PC-9 (cell line): ENCODE results near the gene FEZ2. TPM values are rescaled to one million over a fixed set of nuclear protein-coding genes. Genes with fewer than 3 reads are reported as not detected.

Experiments
- BruUV-seq: library from RNA; stranded (reverse); fragments of 400-500 nt; replicated peaks from 2 replicates; lab custom pipeline; 2021; lab: Mats Ljungman, UMichigan
- CTCF ChIA-PET: fragments of 300-600 bp; sonication (Branson Sonifier 250); formaldehyde crosslinking; loops from one replicate; lab custom pipeline; 2022; ENCODE audit warnings: antibody characterized with exemption; lab: Charles Lee
- POLR2A ChIA-PET: fragments of 300-600 bp; sonication (Branson Sonifier 250); formaldehyde crosslinking; loops from one replicate; lab custom pipeline; 2022; ENCODE audit warnings: antibody characterized with exemption; ENCODE audit not compliant: unreplicated experiment; lab: Charles Lee
- DNase-seq, 2 experiments: peaks; one replicate each; pipeline versions ENCODE4 v3.0.0 to v3.0.0-alpha.2; 2015 to 2022; ENCODE audit warnings: mixed read lengths in 1 of 2
- H2AFZ ChIP-seq: fragments of 200-600 bp; sonication (generic); 2 replicates; pipeline ENCODE4 v1.8.1; 2017; ENCODE audit warnings: antibody characterized with exemption
- H3F3A ChIP-seq: fragments of 200-600 bp; sonication (generic); 2 replicates; pipeline ENCODE4 v1.8.1; 2017; ENCODE audit warnings: antibody characterized with exemption, mild to moderate bottlenecking, low read depth; ENCODE audit not compliant: insufficient read depth
- H3K27ac ChIP-seq: fragments of 200-600 bp; sonication (generic); 2 replicates; pipeline ENCODE4 v1.6.1; 2016; ENCODE audit warnings: mixed run types
- H3K27me3 ChIP-seq: fragments of 200-600 bp; sonication (generic); 2 replicates; pipeline ENCODE4 v1.6.1; 2016; ENCODE audit warnings: low read depth, mixed run types; ENCODE audit not compliant: insufficient read depth
- H3K36me3 ChIP-seq: fragments of 200-600 bp; sonication (generic); 2 replicates; pipeline ENCODE4 v1.6.1; 2016; ENCODE audit warnings: low read depth, mixed run types
- H3K4me1 ChIP-seq: fragments of 200-600 bp; sonication (generic); replicated peaks from 2 replicates; pipeline ENCODE4 v1.6.1; 2016; ENCODE audit warnings: mixed run types; ENCODE audit not compliant: insufficient read depth
- H3K4me2 ChIP-seq: fragments of 200-600 bp; sonication (generic); 2 replicates; pipeline ENCODE4 v1.6.1; 2017; ENCODE audit warnings: mixed run types
- H3K4me3 ChIP-seq: fragments of 200-600 bp; sonication (generic); 2 replicates; pipeline ENCODE4 v1.6.1; 2016; ENCODE audit warnings: mixed run types
- H3K79me2 ChIP-seq: fragments of 200-600 bp; sonication (generic); 2 replicates; pipeline ENCODE4 v1.6.1; 2017; ENCODE audit warnings: low read depth, mixed run types
- H3K9me2 ChIP-seq: fragments of 200-600 bp; sonication (generic); 2 replicates; pipeline ENCODE4 v1.8.1; 2017; ENCODE audit warnings: mild to moderate bottlenecking; ENCODE audit not compliant: insufficient read depth
- H3K9me3 ChIP-seq: fragments of 200-600 bp; sonication (generic); 2 replicates; pipeline ENCODE4 v1.8.1; 2016; ENCODE audit warnings: low read depth; ENCODE audit not compliant: insufficient read depth
- H4K20me1 ChIP-seq: fragments of 200-600 bp; sonication (generic); 2 replicates; pipeline ENCODE4 v1.8.1; 2017; ENCODE audit not compliant: insufficient read depth
- CTCF ChIP-seq: fragments of 200-600 bp; sonication (generic); conservative IDR thresholded peaks from 2 replicates; pipeline ENCODE4 v1.6.1; 2017; ENCODE audit warnings: mixed run types, antibody characterized with exemption, mild to moderate bottlenecking, moderate library complexity
- EZH2 ChIP-seq: fragments of 200-600 bp; sonication (generic); IDR thresholded peaks from 2 replicates; pipeline ENCODE4 v1.8.0; 2017; ENCODE audit warnings: antibody characterized with exemption, low read depth
- intact Hi-C: fragments of 100-400 bp; cut with micrococcal nuclease; formaldehyde crosslinking; loops from one replicate; pipeline ENCODE4 v1.10.0; 2022; ENCODE audit not compliant: unreplicated experiment
- total RNA-seq: library from RNA; stranded (reverse); gene quantifications from 2 replicates; pipeline ENCODE4 v1.2.3, GENCODE V29; 2021

Gene FEZ2
- total RNA-seq, 1 experiment from 2014 or later: 33.9 TPM

- Histone ChIP-seq H3K9me2 (no peaks in the 10 kb centered on the region), H2AFZ (no peak overlapping the region), H3K4me2 (no peak overlapping the region), H3K27me3 (no peaks in the 10 kb centered on the region), H3K79me2 (no peaks in the 10 kb centered on the region), H3K4me1 (no peaks in the 10 kb centered on the region), H3K27ac (no peak overlapping the region), H4K20me1 (no peaks in the 10 kb centered on the region), H3K36me3 (peaks cover 4% of the 10 kb centered on the region; the same call in 1 of the 2 replicates), H3F3A (no peaks in the 10 kb centered on the region), H3K4me3 (no peak overlapping the region), H3K9me3 (no peaks in the 10 kb centered on the region)
- no TSS peak for BruUV-seq
- ChIA-PET CTCF (no interaction called here), POLR2A (no interaction called here)
- intact Hi-C loops: no loop called here
- no peak for DNase-seq
- TF ChIP-seq CTCF (no peak), EZH2 (no peak)
Observed at GRCh38 chr2:36526226-36526625, 71.7 kb downstream of the FEZ2 start.

- Histone ChIP-seq H3K27ac (no peak overlapping the region), H3K9me3 (no peaks in the 10 kb centered on the region), H3K36me3 (peaks cover 4% of the 10 kb centered on the region; the same call in 1 of the 2 replicates), H3K4me1 (no peaks in the 10 kb centered on the region), H3K4me2 (no peak overlapping the region), H4K20me1 (no peaks in the 10 kb centered on the region), H3F3A (no peaks in the 10 kb centered on the region), H3K27me3 (no peaks in the 10 kb centered on the region), H3K4me3 (no peak overlapping the region), H3K9me2 (no peaks in the 10 kb centered on the region), H3K79me2 (no peaks in the 10 kb centered on the region), H2AFZ (no peak overlapping the region)
- ChIA-PET CTCF (no interaction called here), POLR2A (no interaction called here)
- intact Hi-C loops: no loop called here
- DNase-seq: no peak
- TF ChIP-seq EZH2 (no peak), CTCF (no peak)
- no TSS peak for BruUV-seq
Observed at GRCh38 chr2:36525245-36525644, 72.7 kb downstream of the FEZ2 start.

- H2AFZ ChIP-seq: no peak overlapping the region
- no peak for TF ChIP-seq EZH2
- no peak for TF ChIP-seq CTCF
- H3K4me2 ChIP-seq: no peak overlapping the region
- ChIA-PET POLR2A (interaction anchor here (0.7 kb wide), 1 partner anchor 126 kb away, joined by 4 read pairs; no protein-coding TSS in a partner anchor), CTCF (no interaction called here)
- peaks cover 4% of the 10 kb centered on the region; the same call in 1 of the 2 replicates for H3K36me3 ChIP-seq
- H3K4me3 ChIP-seq: no peak overlapping the region
- H3K27me3 ChIP-seq: no peaks in the 10 kb centered on the region
- no peak for DNase-seq
- intact Hi-C loops: no loop called here
- no peak overlapping the region for H3K27ac ChIP-seq
- no peaks in the 10 kb centered on the region for H3K9me2 ChIP-seq
- BruUV-seq: no TSS peak
- H4K20me1 ChIP-seq: no peaks in the 10 kb centered on the region
- no peaks in the 10 kb centered on the region for H3K4me1 ChIP-seq
- H3K9me3 ChIP-seq: no peaks in the 10 kb centered on the region
- H3K79me2 ChIP-seq: no peaks in the 10 kb centered on the region
- H3F3A ChIP-seq: no peaks in the 10 kb centered on the region
Observed at GRCh38 chr2:36523153-36523552, 74.8 kb downstream of the FEZ2 start.
